GM12865 (cell line): ENCODE measurements around the gene CADM4.

Experiments used
- DNase-seq: peaks from one replicate; pipeline ENCODE4 v3.0.0; 2010; ENCODE audit warnings: low read depth
- H3K4me3 ChIP-seq: 2 replicates; pipeline ENCODE4 v1.5.1; 2011; ENCODE audit warnings: mild to moderate bottlenecking, low read depth, low read length, control low read depth
- TF ChIP-seq, protein P1 (sequence below): IDR thresholded peaks from 2 replicates; pipeline ENCODE4 v1.5.1; 2011; ENCODE audit warnings: low read length, control low read depth, low read depth, inconsistent platforms; ENCODE audit not compliant: insufficient read depth; ENCODE audit errors: missing control alignments

CADM4 gene

DNA sequence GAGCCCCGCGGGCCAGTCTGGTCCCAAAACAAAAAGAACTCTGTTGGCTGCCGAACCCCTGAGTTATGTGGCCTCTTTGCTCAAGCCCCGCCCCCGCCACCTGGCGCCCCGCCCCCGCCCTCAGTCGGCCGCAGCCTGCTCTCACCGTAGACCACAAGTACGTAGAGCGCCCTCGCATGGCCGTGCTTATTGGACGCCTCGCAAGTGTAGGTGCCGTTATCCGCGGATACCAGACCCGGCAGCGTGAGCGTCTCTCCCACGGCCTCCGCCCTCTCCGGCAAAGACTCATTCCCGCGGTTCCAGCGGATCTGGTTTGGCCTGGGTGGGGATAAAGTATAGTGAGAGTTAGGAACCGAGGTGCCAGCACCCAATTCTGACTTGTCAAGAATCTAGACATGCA is 14.7 kb downstream of the CADM4 start:
- no peak overlapping the region for H3K4me3 ChIP-seq
- TF ChIP-seq, protein P1, sequence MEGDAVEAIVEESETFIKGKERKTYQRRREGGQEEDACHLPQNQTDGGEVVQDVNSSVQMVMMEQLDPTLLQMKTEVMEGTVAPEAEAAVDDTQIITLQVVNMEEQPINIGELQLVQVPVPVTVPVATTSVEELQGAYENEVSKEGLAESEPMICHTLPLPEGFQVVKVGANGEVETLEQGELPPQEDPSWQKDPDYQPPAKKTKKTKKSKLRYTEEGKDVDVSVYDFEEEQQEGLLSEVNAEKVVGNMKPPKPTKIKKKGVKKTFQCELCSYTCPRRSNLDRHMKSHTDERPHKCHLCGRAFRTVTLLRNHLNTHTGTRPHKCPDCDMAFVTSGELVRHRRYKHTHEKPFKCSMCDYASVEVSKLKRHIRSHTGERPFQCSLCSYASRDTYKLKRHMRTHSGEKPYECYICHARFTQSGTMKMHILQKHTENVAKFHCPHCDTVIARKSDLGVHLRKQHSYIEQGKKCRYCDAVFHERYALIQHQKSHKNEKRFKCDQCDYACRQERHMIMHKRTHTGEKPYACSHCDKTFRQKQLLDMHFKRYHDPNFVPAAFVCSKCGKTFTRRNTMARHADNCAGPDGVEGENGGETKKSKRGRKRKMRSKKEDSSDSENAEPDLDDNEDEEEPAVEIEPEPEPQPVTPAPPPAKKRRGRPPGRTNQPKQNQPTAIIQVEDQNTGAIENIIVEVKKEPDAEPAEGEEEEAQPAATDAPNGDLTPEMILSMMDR, result peak; percentile 34
- peak; percentile 82 for DNase-seq

DNA sequence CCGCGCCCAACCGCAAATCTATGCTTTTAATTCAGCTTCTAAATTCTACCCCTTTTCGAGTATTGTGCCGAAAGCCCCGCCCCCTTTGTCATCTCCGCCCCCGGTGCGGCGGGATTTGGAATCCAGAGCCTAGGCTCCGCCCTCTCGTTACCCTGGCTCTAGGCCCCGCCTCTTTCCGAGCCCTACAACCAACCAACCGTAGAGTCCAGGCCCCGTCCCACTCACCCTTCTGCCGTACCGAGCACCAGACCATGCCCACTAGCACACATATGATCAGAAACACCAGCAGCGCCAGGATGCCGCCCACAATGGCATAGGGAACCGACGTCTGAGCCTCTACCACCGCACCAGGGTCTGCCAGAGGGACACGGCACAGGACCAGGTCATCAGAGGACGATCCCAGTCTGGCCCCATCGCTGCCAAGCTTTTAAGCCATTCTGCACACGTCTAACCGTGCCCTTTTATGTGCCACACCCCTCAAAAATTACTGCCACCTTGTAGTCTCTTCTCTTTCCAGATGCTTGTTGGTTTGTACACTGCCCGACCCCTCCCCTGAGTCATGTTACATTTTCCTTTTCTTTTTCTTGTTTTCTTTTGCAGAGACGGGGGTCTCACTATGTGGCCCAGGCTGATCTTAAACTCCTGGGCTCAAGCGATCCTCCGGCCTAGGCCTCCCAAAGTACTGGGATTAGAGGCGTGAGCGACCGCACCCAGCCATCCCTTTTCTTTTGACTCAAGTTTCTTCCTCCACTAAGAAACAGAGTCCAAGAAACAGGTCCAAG is 15.6 kb downstream of the CADM4 start:
- TF ChIP-seq, protein P1, result no peak
- DNase-seq, result no peak
- no peak overlapping the region for H3K4me3 ChIP-seq

GRCh38 chr19:43622956-43623355 is 16.7 kb downstream of the CADM4 start:
- H3K4me3 ChIP-seq, result no peak overlapping the region
- no peak for DNase-seq
- TF ChIP-seq, protein P1, result no peak

DNA sequence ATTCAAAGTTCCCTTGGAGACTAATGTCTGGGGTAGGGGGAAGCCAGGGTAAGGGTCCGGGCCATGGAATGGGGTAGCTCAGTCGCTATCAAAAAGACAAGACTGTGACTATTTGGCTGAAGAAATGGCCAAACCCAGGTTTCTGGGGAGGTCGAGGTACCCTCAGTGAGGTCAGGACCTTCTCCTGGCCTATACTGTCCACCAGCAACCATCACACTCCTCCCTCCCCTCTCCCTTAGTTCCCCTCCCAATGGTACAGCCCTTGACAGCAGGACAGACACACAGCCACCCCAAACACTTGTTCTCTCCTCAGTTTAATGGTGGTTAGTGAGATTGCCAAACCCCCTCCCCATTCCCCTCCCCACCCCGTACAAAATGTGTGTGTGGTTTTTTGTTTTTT is 17.6 kb downstream of the CADM4 start:
- TF ChIP-seq, protein P1, result no peak

GRCh38 chr19:43620061-43621001 is 19.3 kb downstream of the CADM4 start:
- TF ChIP-seq, protein P1, result no peak
- H3K4me3 ChIP-seq, result peak overlapping the region; percentile 69
- no peak for DNase-seq

More for the DNA sequence above, 17.6 kb downstream of the CADM4 start:
- H3K4me3 ChIP-seq, result no peak overlapping the region
- no peak for DNase-seq

GRCh38 chr19:43619262-43620060 is 20.2 kb downstream of the CADM4 start, which contains the start of gene ZNF428:
ZNF428 (minus strand) TSS chr19:43619629; CDS start chr19:43614304, 5,325 bp downstream.
- peak within 1 kb of the TSS; percentile 69 for H3K4me3 ChIP-seq
- TF ChIP-seq, protein P1, result no peak
- DNase-seq, result peak; percentile 96
